Prostate gland (tissue), 2 donors: ENCODE measurements around the gene SLC7A11.

Experiments
- POLR2A ChIP-seq: fragments of 450-650 bp; IDR thresholded peaks from one replicate; pipeline ENCODE4 v1.6.1; 2016; ENCODE audit warnings: antibody characterized with exemption, mild to moderate bottlenecking
- TF ChIP-seq, protein P1 (sequence below), 4 experiments: fragments of 200-600 bp in 2 of 4; fragments of 450-650 bp in 2 of 4; sonication (generic) in 2 of 4; IDR thresholded peaks; 1 replicate in 3 of 4; 2 replicates in 1 of 4; pipeline ENCODE4 v1.5.1; 2016 to 2019; ENCODE audit warnings: antibody characterized with exemption in 4 of 4, mild to moderate bottlenecking in 2 of 4, moderate library complexity in 2 of 4

DNA sequence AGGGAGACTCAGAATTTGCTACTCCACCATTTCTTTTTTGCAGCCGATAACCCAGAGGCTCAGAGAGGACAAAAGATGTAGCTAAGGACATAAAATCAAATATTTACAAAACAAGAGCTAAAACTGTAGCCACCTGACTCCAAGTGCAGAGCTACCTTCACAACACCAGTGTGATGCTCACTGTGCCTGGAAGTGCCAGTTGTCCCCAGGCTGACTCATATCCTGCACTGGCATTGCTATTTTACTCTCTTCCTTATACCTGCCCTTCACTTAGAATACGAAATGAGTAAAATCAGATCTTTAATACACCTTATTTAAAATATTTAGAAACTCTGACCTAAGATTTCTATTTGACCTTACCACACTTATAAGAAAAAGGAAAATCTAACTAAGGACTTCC is 39.5 kb downstream of the SLC7A11 start:
- TF ChIP-seq, protein P1, sequence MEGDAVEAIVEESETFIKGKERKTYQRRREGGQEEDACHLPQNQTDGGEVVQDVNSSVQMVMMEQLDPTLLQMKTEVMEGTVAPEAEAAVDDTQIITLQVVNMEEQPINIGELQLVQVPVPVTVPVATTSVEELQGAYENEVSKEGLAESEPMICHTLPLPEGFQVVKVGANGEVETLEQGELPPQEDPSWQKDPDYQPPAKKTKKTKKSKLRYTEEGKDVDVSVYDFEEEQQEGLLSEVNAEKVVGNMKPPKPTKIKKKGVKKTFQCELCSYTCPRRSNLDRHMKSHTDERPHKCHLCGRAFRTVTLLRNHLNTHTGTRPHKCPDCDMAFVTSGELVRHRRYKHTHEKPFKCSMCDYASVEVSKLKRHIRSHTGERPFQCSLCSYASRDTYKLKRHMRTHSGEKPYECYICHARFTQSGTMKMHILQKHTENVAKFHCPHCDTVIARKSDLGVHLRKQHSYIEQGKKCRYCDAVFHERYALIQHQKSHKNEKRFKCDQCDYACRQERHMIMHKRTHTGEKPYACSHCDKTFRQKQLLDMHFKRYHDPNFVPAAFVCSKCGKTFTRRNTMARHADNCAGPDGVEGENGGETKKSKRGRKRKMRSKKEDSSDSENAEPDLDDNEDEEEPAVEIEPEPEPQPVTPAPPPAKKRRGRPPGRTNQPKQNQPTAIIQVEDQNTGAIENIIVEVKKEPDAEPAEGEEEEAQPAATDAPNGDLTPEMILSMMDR (IDR thresholded peaks at IDR 0.05) = no peak
- TF ChIP-seq POLR2A = no peak
